Effector memory CD4-positive, alpha-beta T cell (primary cell): ENCODE measurements around the gene HMBS.

Experiments
- DNase-seq, 3 donors: peaks; one replicate each; pipeline ENCODE4 v3.0.0-alpha.2; 2020
- H3K27ac ChIP-seq: 2 replicates; pipeline ENCODE4 v1.7.0; 2013; ENCODE audit warnings: mild to moderate bottlenecking, low read length, moderate library complexity; ENCODE audit not compliant: insufficient read depth, poor library complexity, severe bottlenecking
- H3K27me3 ChIP-seq: replicated peaks from 2 replicates; pipeline ENCODE4 v1.7.0; 2013; ENCODE audit warnings: mild to moderate bottlenecking, low read length; ENCODE audit not compliant: insufficient read depth, control insufficient read depth, poor library complexity, severe bottlenecking
- H3K36me3 ChIP-seq: 2 replicates; pipeline ENCODE4 v1.7.0; 2013; ENCODE audit warnings: mild to moderate bottlenecking, low read length, moderate library complexity; ENCODE audit not compliant: control insufficient read depth, insufficient read depth
- H3K4me1 ChIP-seq: 2 replicates; pipeline ENCODE4 v1.7.0; 2013; ENCODE audit warnings: low read length, mild to moderate bottlenecking; ENCODE audit not compliant: control insufficient read depth, insufficient read depth, poor library complexity, severe bottlenecking
- H3K4me3 ChIP-seq: 2 replicates; pipeline ENCODE4 v1.7.0; 2013; ENCODE audit warnings: low read length, low read depth, mild to moderate bottlenecking; ENCODE audit not compliant: insufficient read depth, poor library complexity, severe bottlenecking
- H3K9me3 ChIP-seq: 2 replicates; pipeline ENCODE4 v1.7.0; 2013; ENCODE audit warnings: mild to moderate bottlenecking, low read length, moderate library complexity; ENCODE audit not compliant: control insufficient read depth

Gene HMBS

GRCh38 chr11:119065369-119065768 is 19.3 kb upstream of the HMBS start:
- DNase-seq: peak in 1 of 3 donors; percentile 17
- peaks cover 11% of the 10 kb centered on the region for H3K4me1 ChIP-seq
- peaks cover 3% of the 10 kb centered on the region for H3K36me3 ChIP-seq
- no peak overlapping the region for H3K27ac ChIP-seq
- H3K4me3 ChIP-seq: no peak overlapping the region
- no peaks in the 10 kb centered on the region for H3K9me3 ChIP-seq
- H3K27me3 ChIP-seq: no peaks in the 10 kb centered on the region

GRCh38 chr11:119067371-119068222 is 17.1 kb upstream of the HMBS start, which contains the start of gene VPS11:
Gene VPS11 (plus strand): TSS chr11:119067818. CDS start chr11:119067824, 6 bp downstream.
- Histone ChIP-seq H3K9me3 (no peaks in the 10 kb centered on the region), H3K27me3 (no peaks in the 10 kb centered on the region), H3K36me3 (peaks cover 20% of the 10 kb centered on the region), H3K4me1 (peaks cover 11% of the 10 kb centered on the region), H3K27ac (peak within 1 kb of the TSS; percentile 89), H3K4me3 (peak within 1 kb of the TSS; percentile 68)
- peak; percentile 96 to 98 (median 96) for DNase-seq

GRCh38 chr11:119077839-119078238 is 6.8 kb upstream of the HMBS start:
- H3K27ac ChIP-seq: no peak overlapping the region
- no peaks in the 10 kb centered on the region for H3K4me1 ChIP-seq
- DNase-seq: no peak
- H3K4me3 ChIP-seq: no peak overlapping the region
- H3K9me3 ChIP-seq: no peaks in the 10 kb centered on the region
- H3K27me3 ChIP-seq: no peaks in the 10 kb centered on the region
- H3K36me3 ChIP-seq: peaks cover 72% of the 10 kb centered on the region

GRCh38 chr11:119078675-119079420 is 5.8 kb upstream of the HMBS start:
- DNase-seq: no peak
- no peak overlapping the region for H3K4me3 ChIP-seq
- H3K36me3 ChIP-seq: peaks cover 62% of the 10 kb centered on the region
- no peak overlapping the region for H3K27ac ChIP-seq
- no peaks in the 10 kb centered on the region for H3K4me1 ChIP-seq
- no peaks in the 10 kb centered on the region for H3K27me3 ChIP-seq
- no peaks in the 10 kb centered on the region for H3K9me3 ChIP-seq

- H3K27ac ChIP-seq: no peak overlapping the region
- no peak for DNase-seq
- H3K36me3 ChIP-seq: peaks cover 48% of the 10 kb centered on the region
- no peaks in the 10 kb centered on the region for H3K27me3 ChIP-seq
- H3K4me1 ChIP-seq: peaks cover 6% of the 10 kb centered on the region
- H3K4me3 ChIP-seq: no peak overlapping the region
- H3K9me3 ChIP-seq: no peaks in the 10 kb centered on the region
These were observed 2.9 kb upstream of the HMBS start for GRCh38 chr11:119081682-119082260.

- H3K4me3 ChIP-seq: peak overlapping the region; percentile 64
- DNase-seq: no peak
- H3K27ac ChIP-seq: peak overlapping the region; percentile 68
- peaks cover 6% of the 10 kb centered on the region for H3K4me1 ChIP-seq
- H3K36me3 ChIP-seq: peaks cover 20% of the 10 kb centered on the region
- H3K27me3 ChIP-seq: no peaks in the 10 kb centered on the region
- H3K9me3 ChIP-seq: no peaks in the 10 kb centered on the region
These were observed 761 bp downstream of the HMBS start for GRCh38 chr11:119085437-119085847.

- Histone ChIP-seq H3K27me3 (no peaks in the 10 kb centered on the region), H3K4me3 (no peak overlapping the region), H3K4me1 (peaks cover 6% of the 10 kb centered on the region), H3K9me3 (no peaks in the 10 kb centered on the region), H3K36me3 (peaks cover 4% of the 10 kb centered on the region), H3K27ac (no peak overlapping the region)
- no peak for DNase-seq
These were observed 2.4 kb downstream of the HMBS start for GRCh38 chr11:119087123-119087522.

GRCh38 chr11:119087747-119088241 is 3.1 kb downstream of the HMBS start:
- H3K4me1 ChIP-seq: peaks cover 8% of the 10 kb centered on the region
- H3K4me3 ChIP-seq: no peak overlapping the region
- no peaks in the 10 kb centered on the region for H3K36me3 ChIP-seq

GRCh38 chr11:119088406-119088805 is 3.7 kb downstream of the HMBS start:
- Histone ChIP-seq H3K27ac (no peak overlapping the region), H3K4me3 (no peak overlapping the region), H3K36me3 (no peaks in the 10 kb centered on the region), H3K27me3 (no peaks in the 10 kb centered on the region), H3K4me1 (peaks cover 15% of the 10 kb centered on the region), H3K9me3 (no peaks in the 10 kb centered on the region)
- DNase-seq: no peak

More at GRCh38 chr11:119087747-119088241, 3.1 kb downstream of the HMBS start:
- Histone ChIP-seq H3K27ac (no peak overlapping the region), H3K27me3 (no peaks in the 10 kb centered on the region), H3K9me3 (no peaks in the 10 kb centered on the region)
- no peak for DNase-seq
